OCI-LY7 (cell line): Measurements from ENCODE around the gene CARD16.

Source experiments
- CTCF ChIP-seq: fragments of 200-600 bp; sonication (generic); conservative IDR thresholded peaks from 2 replicates; pipeline ENCODE4 v1.5.1; 2014; ENCODE audit warnings: mild to moderate bottlenecking, antibody characterized with exemption, low read length, moderate library complexity, mixed read lengths
- EZH2phosphoT487 ChIP-seq: fragments of 200-600 bp; sonication (generic); IDR thresholded peaks from 2 replicates; pipeline ENCODE4 v1.6.1; 2018; ENCODE audit warnings: low read depth, borderline replicate concordance, mild to moderate bottlenecking, mixed run types, antibody characterized with exemption, low read length, moderate library complexity, mixed read lengths

- TF ChIP-seq CTCF (no peak), EZH2phosphoT487 (no peak)
Measured at GRCh38 chr11:105046898-105047579, 1.9 kb upstream of the CARD16 start.
